Loucy (cell line): ENCODE results near the gene SLF2.
A peak's percentile ranks its signal among the peaks of the same experiment; 100 is the strongest.

ENCODE experiments used
- H2AFZ ChIP-seq: fragments of 200-600 bp; sonication (generic); 2 replicates; pipeline ENCODE4 v1.6.0; 2016; ENCODE audit warnings: antibody characterized with exemption, mild to moderate bottlenecking, low read length, moderate library complexity
- H3F3A ChIP-seq: fragments of 200-600 bp; 2 replicates; pipeline ENCODE4 v1.6.0; 2016; ENCODE audit warnings: antibody characterized with exemption, low read depth, mild to moderate bottlenecking
- H3K27me3 ChIP-seq: fragments of 200-600 bp; sonication (generic); 2 replicates; pipeline ENCODE4 v1.6.1; 2014; ENCODE audit warnings: low read length, mild to moderate bottlenecking; ENCODE audit not compliant: insufficient read depth, poor library complexity, severe bottlenecking
- H3K36me3 ChIP-seq: fragments of 200-600 bp; sonication (generic); 2 replicates; pipeline ENCODE4 v1.6.1; 2016; ENCODE audit warnings: low read length; ENCODE audit not compliant: insufficient read depth
- H3K4me1 ChIP-seq: fragments of 200-600 bp; sonication (generic); 2 replicates; pipeline ENCODE4 v1.5.1; 2014; ENCODE audit warnings: low read length, mild to moderate bottlenecking; ENCODE audit not compliant: insufficient read depth, poor library complexity, severe bottlenecking
- H3K4me2 ChIP-seq: fragments of 200-600 bp; sonication (generic); 2 replicates; pipeline ENCODE4 v1.6.0; 2014; ENCODE audit warnings: antibody characterized with exemption, low read length, low read depth, mild to moderate bottlenecking; ENCODE audit not compliant: poor library complexity, severe bottlenecking
- H3K4me3 ChIP-seq: fragments of 200-600 bp; sonication (generic); 2 replicates; pipeline ENCODE4 v1.5.1; 2014; ENCODE audit warnings: low read length, mild to moderate bottlenecking, mixed read lengths; ENCODE audit not compliant: poor library complexity, severe bottlenecking
- H3K79me2 ChIP-seq: fragments of 200-600 bp; sonication (generic); 2 replicates; pipeline ENCODE4 v1.6.1; 2014; ENCODE audit warnings: low read length; ENCODE audit not compliant: insufficient read depth
- H3K9ac ChIP-seq: fragments of 200-600 bp; sonication (generic); 2 replicates; pipeline ENCODE4 v1.6.0; 2014; ENCODE audit warnings: mild to moderate bottlenecking, low read depth, low read length, moderate library complexity; ENCODE audit not compliant: poor library complexity, severe bottlenecking
- H3K9me2 ChIP-seq: fragments of 200-600 bp; sonication (generic); replicated peaks from 2 replicates; pipeline ENCODE4 v1.6.1; 2016; ENCODE audit warnings: low read depth, low read length, mixed read lengths
- H3K9me3 ChIP-seq: fragments of 200-600 bp; sonication (generic); 2 replicates; pipeline ENCODE4 v1.6.1; 2014; ENCODE audit warnings: mild to moderate bottlenecking, antibody characterized with exemption, low read length, low read depth; ENCODE audit not compliant: insufficient read depth
- H4K20me1 ChIP-seq: fragments of 200-600 bp; sonication (generic); 2 replicates; pipeline ENCODE4 v1.6.0; 2014; ENCODE audit warnings: antibody characterized with exemption, low read length, mild to moderate bottlenecking; ENCODE audit not compliant: insufficient read depth, poor library complexity, severe bottlenecking
- EZH2phosphoT487 ChIP-seq: fragments of 200-600 bp; IDR thresholded peaks from 2 replicates; pipeline ENCODE4 v1.6.1; 2018; ENCODE audit warnings: antibody characterized with exemption, mild to moderate bottlenecking, moderate library complexity, borderline replicate concordance
- TF ChIP-seq, protein P1 (sequence below): fragments of 200-600 bp; sonication (generic); conservative IDR thresholded peaks from 2 replicates; pipeline ENCODE4 v1.5.1; 2014; ENCODE audit warnings: mild to moderate bottlenecking, antibody characterized with exemption, low read length

Gene SLF2

DNA sequence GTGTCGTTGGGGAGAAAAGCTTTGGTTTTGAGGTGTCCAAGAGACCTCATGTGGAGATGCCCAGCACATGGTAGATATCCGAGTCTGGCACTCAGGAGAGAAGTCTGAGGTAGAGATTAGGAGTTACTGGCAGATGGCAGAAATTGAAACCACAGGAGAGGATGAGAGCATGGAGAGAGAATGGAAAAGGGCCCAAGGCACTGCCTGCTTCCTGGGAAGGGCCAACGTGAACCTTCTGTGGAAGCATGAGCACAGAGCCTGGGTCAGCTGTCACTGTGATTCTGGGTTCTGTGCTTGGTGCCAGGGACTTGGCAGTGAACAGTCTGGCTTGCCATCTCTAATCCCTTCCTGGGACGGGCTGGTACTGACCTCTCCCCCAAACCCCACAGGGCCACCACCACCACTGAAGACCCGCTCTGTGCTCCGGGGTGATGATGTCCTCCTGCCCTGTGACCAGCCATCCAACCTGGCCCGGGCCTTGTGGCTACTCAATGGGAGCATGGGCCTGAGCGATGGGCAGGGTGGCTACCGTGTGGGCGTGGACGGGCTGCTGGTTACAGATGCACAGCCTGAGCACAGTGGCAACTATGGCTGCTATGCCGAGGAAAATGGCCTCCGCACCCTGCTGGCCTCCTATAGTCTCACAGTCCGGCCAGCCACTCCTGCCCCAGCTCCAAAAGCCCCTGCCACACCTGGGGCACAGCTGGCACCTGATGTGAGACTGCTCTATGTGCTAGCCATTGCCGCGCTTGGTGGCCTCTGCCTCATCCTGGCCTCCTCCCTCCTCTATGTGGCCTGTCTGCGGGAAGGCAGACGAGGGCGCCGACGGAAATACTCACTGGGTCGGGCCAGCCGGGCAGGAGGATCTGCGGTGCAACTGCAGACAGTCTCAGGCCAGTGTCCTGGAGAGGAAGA lies 70.4 kb downstream of the SLF2 start:
- Histone ChIP-seq H3K9me3 (no peaks in the 10 kb centered on the region), H4K20me1 (peaks cover 15% of the 10 kb centered on the region), H3K9me2 (no peaks in the 10 kb centered on the region), H3K9ac (no peak overlapping the region), H3K79me2 (peaks cover 29% of the 10 kb centered on the region), H3F3A (no peaks in the 10 kb centered on the region), H3K4me2 (no peak overlapping the region), H3K27me3 (no peaks in the 10 kb centered on the region), H3K4me3 (no peak overlapping the region), H3K4me1 (peaks cover 17% of the 10 kb centered on the region), H3K36me3 (no peaks in the 10 kb centered on the region), H2AFZ (no peak overlapping the region)
- TF ChIP-seq, protein P1, sequence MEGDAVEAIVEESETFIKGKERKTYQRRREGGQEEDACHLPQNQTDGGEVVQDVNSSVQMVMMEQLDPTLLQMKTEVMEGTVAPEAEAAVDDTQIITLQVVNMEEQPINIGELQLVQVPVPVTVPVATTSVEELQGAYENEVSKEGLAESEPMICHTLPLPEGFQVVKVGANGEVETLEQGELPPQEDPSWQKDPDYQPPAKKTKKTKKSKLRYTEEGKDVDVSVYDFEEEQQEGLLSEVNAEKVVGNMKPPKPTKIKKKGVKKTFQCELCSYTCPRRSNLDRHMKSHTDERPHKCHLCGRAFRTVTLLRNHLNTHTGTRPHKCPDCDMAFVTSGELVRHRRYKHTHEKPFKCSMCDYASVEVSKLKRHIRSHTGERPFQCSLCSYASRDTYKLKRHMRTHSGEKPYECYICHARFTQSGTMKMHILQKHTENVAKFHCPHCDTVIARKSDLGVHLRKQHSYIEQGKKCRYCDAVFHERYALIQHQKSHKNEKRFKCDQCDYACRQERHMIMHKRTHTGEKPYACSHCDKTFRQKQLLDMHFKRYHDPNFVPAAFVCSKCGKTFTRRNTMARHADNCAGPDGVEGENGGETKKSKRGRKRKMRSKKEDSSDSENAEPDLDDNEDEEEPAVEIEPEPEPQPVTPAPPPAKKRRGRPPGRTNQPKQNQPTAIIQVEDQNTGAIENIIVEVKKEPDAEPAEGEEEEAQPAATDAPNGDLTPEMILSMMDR: no peak
- no peak for TF ChIP-seq EZH2phosphoT487

DNA sequence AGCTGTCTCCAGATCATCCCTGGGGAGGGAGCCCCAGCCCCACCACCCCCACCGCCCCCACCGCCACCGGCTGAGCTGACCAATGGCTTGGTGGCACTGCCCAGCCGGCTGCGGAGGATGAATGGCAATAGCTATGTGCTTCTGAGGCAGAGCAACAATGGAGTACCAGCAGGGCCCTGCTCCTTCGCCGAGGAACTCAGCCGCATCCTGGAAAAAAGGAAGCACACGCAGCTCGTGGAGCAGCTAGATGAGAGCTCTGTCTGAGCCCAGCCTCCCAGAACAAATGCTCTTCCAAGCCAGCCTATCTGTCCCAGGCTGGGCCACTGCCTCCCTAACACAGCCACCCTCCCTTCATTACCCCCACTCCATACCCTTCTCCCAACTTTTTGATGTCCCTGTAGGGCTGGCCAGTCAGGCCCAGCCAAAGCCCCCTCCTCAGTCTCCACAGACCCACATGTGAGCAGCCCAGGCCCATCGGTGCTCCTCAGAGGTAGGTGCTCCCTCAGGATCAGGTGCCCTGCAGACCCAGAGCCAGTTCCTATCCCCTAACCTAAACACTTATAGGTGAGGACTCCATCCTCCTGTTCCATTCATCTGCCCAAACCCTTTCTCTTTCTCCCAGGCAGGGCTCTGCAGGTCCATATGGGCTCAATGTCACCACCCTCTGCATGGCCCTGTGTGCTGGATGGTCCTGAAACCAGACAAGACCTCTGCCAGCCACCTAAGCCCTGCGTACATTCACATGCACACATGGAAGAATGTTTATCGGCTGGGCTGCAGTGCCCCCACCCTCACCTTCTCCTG lies 71.3 kb downstream of the SLF2 start:
- H2AFZ ChIP-seq: no peak overlapping the region
- no peak overlapping the region for H3K9ac ChIP-seq
- peaks cover 38% of the 10 kb centered on the region for H3K79me2 ChIP-seq
- no peaks in the 10 kb centered on the region for H3K27me3 ChIP-seq
- TF ChIP-seq, protein P1: no peak
- no peak for TF ChIP-seq EZH2phosphoT487
- H3K4me3 ChIP-seq: no peak overlapping the region
- H4K20me1 ChIP-seq: peaks cover 23% of the 10 kb centered on the region
- H3K4me2 ChIP-seq: no peak overlapping the region
- no peaks in the 10 kb centered on the region for H3K36me3 ChIP-seq
- no peaks in the 10 kb centered on the region for H3F3A ChIP-seq
- H3K9me2 ChIP-seq: no peaks in the 10 kb centered on the region
- peaks cover 26% of the 10 kb centered on the region for H3K4me1 ChIP-seq
- no peaks in the 10 kb centered on the region for H3K9me3 ChIP-seq

DNA sequence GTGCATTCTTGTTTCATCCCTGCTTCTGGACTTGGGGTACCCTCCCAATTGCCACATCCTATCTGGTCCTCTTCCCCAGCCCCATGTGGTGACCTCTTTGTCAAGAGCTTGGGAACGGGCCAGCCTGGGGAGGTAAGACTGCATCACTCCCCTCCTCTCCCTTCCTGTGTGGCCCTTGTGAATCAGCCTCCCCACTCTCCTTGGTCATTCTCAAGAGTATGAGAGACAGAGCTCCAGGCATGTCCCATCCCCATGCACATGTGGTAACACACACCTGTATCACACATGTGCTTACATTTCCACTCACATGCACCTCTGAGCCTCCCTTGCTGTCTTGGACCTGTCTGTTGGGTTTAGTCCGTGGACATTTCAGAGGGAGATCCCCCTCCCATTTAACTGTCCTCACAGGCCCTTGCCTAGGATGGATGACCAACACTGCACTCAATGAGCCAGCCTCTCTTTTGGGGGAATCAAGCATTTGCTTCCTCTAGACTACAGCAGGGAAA lies 72.0 kb downstream of the SLF2 start:
- Histone ChIP-seq H2AFZ (no peak overlapping the region), H3F3A (no peaks in the 10 kb centered on the region), H3K4me1 (peaks cover 32% of the 10 kb centered on the region), H3K27me3 (no peaks in the 10 kb centered on the region), H3K9ac (peak overlapping the region; percentile 1), H3K4me3 (no peak overlapping the region), H3K4me2 (no peak overlapping the region), H3K9me3 (no peaks in the 10 kb centered on the region), H3K36me3 (no peaks in the 10 kb centered on the region), H3K9me2 (no peaks in the 10 kb centered on the region), H4K20me1 (peaks cover 23% of the 10 kb centered on the region), H3K79me2 (peaks cover 44% of the 10 kb centered on the region)
- TF ChIP-seq, protein P1: no peak
- TF ChIP-seq EZH2phosphoT487: no peak
